Caki2 (cell line): ENCODE results near the gene DMRTB1. TPM values are rescaled to one million over a fixed set of nuclear protein-coding genes. Genes with fewer than 3 reads are reported as not detected.
A peak's percentile ranks its signal among the peaks of the same experiment; 100 is the strongest.

Experiments used
- DNase-seq: peaks from one replicate; pipeline ENCODE4 v3.0.0-alpha.2; 2015; ENCODE audit warnings: low read depth
- in situ Hi-C: cut with HindIII; loops from 2 replicates; pipeline ENCODE4 v1.10.0; 2016; ENCODE audit warnings: low sequenced_read_pairs, low pct_unique_long_range_greater_than_20kb, mixed read lengths
- total RNA-seq: library from RNA; depleted of rRNA; stranded (reverse); fragments of >200 nt; shearing (Covaris generic); gene quantifications from 2 replicates; pipeline ENCODE4 v1.2.3, GENCODE V29; 2014; ENCODE audit warnings: low replicate concordance; rRNA removed

The DMRTB1 gene
- not detected in 2 replicates for total RNA-seq

- in situ Hi-C loops: no loop called here
- no peak for DNase-seq
Measured at GRCh38 chr1:53459321-53460175, at the start of gene DMRTB1. TSS of gene DMRTB1 (plus strand) at chr1:53459399. CDS start at chr1:53459454, 55 bp downstream.

GRCh38 chr1:53409695-53410094 is 49.5 kb upstream of the DMRTB1 start:
- DNase-seq: no peak
- in situ Hi-C loops: no loop called here

- in situ Hi-C loops: no loop called here
- no peak for DNase-seq
Measured at GRCh38 chr1:53410100-53410541, 49.1 kb upstream of the DMRTB1 start.

GRCh38 chr1:53410701-53411100 is 48.5 kb upstream of the DMRTB1 start:
- in situ Hi-C loops: no loop called here
- DNase-seq: no peak

GRCh38 chr1:53411541-53412152 is 47.6 kb upstream of the DMRTB1 start:
- DNase-seq: no peak
- in situ Hi-C loops: no loop called here

GRCh38 chr1:53412285-53413174 is 46.7 kb upstream of the DMRTB1 start:
- no peak for DNase-seq
- in situ Hi-C loops: no loop called here

GRCh38 chr1:53413175-53414001 is 45.8 kb upstream of the DMRTB1 start:
- in situ Hi-C loops: no loop called here
- peak; percentile 53 for DNase-seq

- in situ Hi-C loops: no loop called here
- no peak for DNase-seq
Measured at GRCh38 chr1:53414632-53415031, 44.6 kb upstream of the DMRTB1 start.

GRCh38 chr1:53415432-53415831 is 43.8 kb upstream of the DMRTB1 start:
- in situ Hi-C loops: no loop called here
- DNase-seq: no peak

GRCh38 chr1:53416269-53416813 is 42.9 kb upstream of the DMRTB1 start:
- in situ Hi-C loops: no loop called here
- DNase-seq: no peak

- DNase-seq: no peak
Measured at GRCh38 chr1:53417074-53417511, 42.1 kb upstream of the DMRTB1 start.

GRCh38 chr1:53419034-53419433 is 40.2 kb upstream of the DMRTB1 start:
- in situ Hi-C loops: no loop called here
- DNase-seq: no peak

More at GRCh38 chr1:53417074-53417511, 42.1 kb upstream of the DMRTB1 start:
- in situ Hi-C loops: no loop called here

- DNase-seq: no peak
- in situ Hi-C loops: no loop called here
Measured at GRCh38 chr1:53420341-53420740, 38.9 kb upstream of the DMRTB1 start.

GRCh38 chr1:53421208-53421607 is 38.0 kb upstream of the DMRTB1 start:
- in situ Hi-C loops: no loop called here

GRCh38 chr1:53430261-53430660 is 28.9 kb upstream of the DMRTB1 start:
- no peak for DNase-seq
- in situ Hi-C loops: no loop called here

More at GRCh38 chr1:53421208-53421607, 38.0 kb upstream of the DMRTB1 start:
- DNase-seq: no peak

GRCh38 chr1:53430779-53431178 is 28.4 kb upstream of the DMRTB1 start:
- in situ Hi-C loops: no loop called here
- no peak for DNase-seq

- no peak for DNase-seq
- in situ Hi-C loops: no loop called here
Measured at GRCh38 chr1:53431244-53431643, 28.0 kb upstream of the DMRTB1 start.
